GM12865 (cell line): Measurements from ENCODE around the gene SNX27.
"Not testable (repeated sequence)": the region's sequence is repeated elsewhere in the genome, so short reads cannot be mapped to it uniquely, and the experiment has no call there.

Experiments used
- DNase-seq: peaks from one replicate; pipeline ENCODE4 v3.0.0; 2010; ENCODE audit warnings: low read depth
- H3K4me3 ChIP-seq: 2 replicates; pipeline ENCODE4 v1.5.1; 2011; ENCODE audit warnings: mild to moderate bottlenecking, low read depth, low read length, control low read depth
- TF ChIP-seq, protein P1 (sequence below): IDR thresholded peaks from 2 replicates; pipeline ENCODE4 v1.5.1; 2011; ENCODE audit warnings: low read length, control low read depth, low read depth, inconsistent platforms; ENCODE audit not compliant: insufficient read depth; ENCODE audit errors: missing control alignments

SNX27 gene

DNA sequence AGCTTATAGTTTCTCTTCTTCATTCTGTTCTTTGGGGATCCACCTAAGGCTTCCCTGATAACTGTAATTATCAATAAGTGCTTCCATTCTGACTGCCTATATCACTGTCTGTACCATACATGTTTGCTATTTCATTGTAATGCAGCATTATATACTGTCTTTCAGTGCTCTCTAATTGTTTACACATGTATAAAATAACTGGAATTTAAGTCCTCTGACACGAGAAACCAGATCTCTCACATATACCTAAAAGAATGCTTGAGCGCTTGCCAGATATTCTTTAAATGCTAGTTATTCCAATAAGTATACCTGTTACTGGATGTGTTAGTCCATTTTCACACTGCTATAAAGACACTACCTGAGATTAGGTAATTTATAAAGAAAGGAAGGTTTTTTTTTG, 70.1 kb downstream of the SNX27 start:
- no peak overlapping the region for H3K4me3 ChIP-seq
- DNase-seq: no peak
- TF ChIP-seq, protein P1, sequence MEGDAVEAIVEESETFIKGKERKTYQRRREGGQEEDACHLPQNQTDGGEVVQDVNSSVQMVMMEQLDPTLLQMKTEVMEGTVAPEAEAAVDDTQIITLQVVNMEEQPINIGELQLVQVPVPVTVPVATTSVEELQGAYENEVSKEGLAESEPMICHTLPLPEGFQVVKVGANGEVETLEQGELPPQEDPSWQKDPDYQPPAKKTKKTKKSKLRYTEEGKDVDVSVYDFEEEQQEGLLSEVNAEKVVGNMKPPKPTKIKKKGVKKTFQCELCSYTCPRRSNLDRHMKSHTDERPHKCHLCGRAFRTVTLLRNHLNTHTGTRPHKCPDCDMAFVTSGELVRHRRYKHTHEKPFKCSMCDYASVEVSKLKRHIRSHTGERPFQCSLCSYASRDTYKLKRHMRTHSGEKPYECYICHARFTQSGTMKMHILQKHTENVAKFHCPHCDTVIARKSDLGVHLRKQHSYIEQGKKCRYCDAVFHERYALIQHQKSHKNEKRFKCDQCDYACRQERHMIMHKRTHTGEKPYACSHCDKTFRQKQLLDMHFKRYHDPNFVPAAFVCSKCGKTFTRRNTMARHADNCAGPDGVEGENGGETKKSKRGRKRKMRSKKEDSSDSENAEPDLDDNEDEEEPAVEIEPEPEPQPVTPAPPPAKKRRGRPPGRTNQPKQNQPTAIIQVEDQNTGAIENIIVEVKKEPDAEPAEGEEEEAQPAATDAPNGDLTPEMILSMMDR: no peak

DNA sequence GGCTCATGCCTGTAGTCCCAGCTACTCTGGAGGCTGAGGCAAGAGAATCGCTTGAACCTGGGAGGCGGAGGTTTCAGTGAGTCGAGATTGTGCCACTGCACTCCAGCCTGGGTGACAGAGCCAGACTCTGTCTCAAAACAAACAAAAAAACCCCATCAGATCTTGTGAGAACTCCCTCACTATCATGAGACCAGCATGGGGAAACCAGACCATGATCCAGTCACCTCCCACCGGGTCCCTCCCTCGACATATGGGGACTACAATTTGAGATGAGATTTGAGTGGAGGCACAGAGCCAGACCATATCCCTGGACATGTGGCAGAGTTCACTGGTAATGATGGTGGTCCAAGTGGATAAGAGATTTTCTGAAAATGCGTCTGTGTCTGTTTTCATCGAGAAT, 71.1 kb downstream of the SNX27 start:
- H3K4me3 ChIP-seq, DNase-seq: not testable (repeated sequence)

DNA sequence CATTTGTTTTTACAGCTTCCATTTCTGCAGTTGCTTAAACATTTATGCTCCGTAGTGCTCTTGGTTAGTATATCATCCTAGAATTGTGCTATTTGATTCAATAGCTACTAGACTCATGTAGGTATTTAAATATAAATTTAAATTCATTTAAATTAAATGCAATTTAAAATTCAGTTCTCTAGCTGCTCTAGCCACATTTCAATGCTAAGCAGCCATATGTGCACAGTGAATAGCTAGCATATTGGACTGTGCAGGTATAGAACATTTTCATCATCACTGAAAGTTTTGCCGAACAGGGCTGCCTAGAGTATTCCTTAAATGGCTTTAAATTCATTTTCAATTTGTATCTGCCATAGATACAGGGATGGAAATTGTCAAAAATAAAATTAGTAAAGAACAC, 72.3 kb downstream of the SNX27 start:
- DNase-seq: no peak
- no peak overlapping the region for H3K4me3 ChIP-seq
- TF ChIP-seq, protein P1: no peak

DNA sequence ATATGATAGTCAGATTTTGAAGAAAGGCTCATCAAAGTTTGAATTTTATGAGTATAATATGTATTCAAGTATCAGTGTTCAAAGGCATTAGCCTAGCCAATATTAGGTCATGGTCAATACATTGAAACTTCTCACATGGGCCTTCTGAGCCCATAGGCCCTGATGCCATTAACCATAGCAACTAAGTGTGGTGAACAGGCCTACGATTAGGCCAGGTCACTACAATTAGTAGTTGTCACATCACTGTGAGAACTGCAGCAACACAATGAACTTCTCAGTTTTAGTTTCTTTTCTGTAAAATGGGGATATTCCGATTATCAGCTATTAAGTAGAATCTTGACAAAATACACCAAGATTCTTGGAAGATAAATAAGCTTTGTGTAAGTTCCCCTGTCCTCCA, 74.7 kb downstream of the SNX27 start:
- no peak overlapping the region for H3K4me3 ChIP-seq
- DNase-seq: peak; percentile 41
- TF ChIP-seq, protein P1: no peak

- TF ChIP-seq, protein P1: no peak
- H3K4me3 ChIP-seq: no peak overlapping the region
- no peak for DNase-seq
These were observed 77.6 kb downstream of the SNX27 start for GRCh38 chr1:151689494-151689893.

DNA sequence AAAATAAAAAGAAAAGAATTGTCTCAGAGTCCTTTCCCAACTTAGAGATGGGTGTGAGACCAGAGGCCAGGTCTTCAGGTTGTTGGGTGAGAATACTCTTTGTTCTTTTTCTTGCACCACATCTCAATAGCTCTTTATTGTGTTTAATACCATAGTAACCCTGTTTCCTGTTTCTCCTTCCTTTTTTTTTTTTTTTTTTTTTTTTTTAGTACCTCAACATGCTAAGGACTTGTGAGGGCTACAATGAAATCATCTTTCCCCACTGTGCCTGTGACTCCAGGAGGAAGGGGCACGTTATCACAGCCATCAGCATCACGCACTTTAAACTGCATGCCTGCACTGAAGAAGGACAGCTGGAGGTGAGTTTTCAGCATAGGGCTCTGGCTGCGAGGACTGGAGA, 80.4 kb downstream of the SNX27 start:
- no peak overlapping the region for H3K4me3 ChIP-seq
- TF ChIP-seq, protein P1: no peak
- DNase-seq: no peak

DNA sequence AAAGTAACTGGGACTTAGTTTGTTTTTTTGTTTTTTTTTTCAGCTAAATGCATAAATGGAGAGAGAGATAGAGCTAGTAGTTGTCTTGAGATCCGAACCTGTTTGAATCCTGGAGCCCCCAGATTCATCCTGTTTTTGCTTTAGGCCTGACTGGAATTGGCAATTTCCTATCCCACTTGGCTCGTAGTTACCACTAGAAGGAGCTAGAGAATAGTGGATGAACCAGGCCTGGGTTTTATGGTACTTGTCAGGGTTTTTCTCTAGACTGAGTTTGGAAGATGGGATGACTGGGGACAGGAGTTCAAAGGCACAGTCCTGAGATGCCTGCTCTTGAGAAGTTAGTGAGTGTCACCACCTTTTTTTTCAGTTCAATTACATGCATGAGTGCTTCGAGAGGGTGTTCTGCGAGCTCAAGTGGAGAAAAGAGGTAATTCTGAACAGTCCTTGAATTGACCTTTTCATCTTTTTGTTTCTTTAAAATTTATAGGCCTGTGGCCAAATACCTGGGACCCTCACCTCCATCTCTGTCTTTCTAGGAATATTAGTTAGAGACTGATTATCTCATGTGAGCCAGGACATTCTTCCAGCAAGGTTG, 81.3 kb downstream of the SNX27 start:
- TF ChIP-seq, protein P1: peak; percentile 48
- no peak overlapping the region for H3K4me3 ChIP-seq
- peak; percentile 21 for DNase-seq

- no peak for DNase-seq
- H3K4me3 ChIP-seq: no peak overlapping the region
- TF ChIP-seq, protein P1: no peak
These were observed 89.7 kb downstream of the SNX27 start for GRCh38 chr1:151701515-151701914.
